Liver (tissue), 3 donors: Measurements from ENCODE around the gene ROBO2.

Experiments used
- ATF3 ChIP-seq: IDR thresholded peaks from 2 replicates; pipeline ENCODE4 v1.6.1; 2016; ENCODE audit warnings: antibody characterized with exemption
- CTCF ChIP-seq: fragments of 150-350 bp; IDR thresholded peaks from 2 replicates; pipeline ENCODE4 v1.5.1; 2017; ENCODE audit warnings: improper control_type of control experiment, low read depth, low read length; ENCODE audit not compliant: missing input control
- FOXA1 ChIP-seq: IDR thresholded peaks from 2 replicates; pipeline ENCODE4 v1.6.1; 2016; ENCODE audit warnings: antibody characterized with exemption
- GABPA ChIP-seq, 2 donors: IDR thresholded peaks in 1 of 2; conservative IDR thresholded peaks in 1 of 2; 2 replicates each; pipeline ENCODE4 v1.6.1; 2016; ENCODE audit warnings: antibody characterized with exemption in 2 of 2, mild to moderate bottlenecking in 1 of 2, moderate library complexity in 1 of 2
- YY1 ChIP-seq: IDR thresholded peaks from 2 replicates; pipeline ENCODE4 v1.6.1; 2016; ENCODE audit warnings: antibody characterized with exemption, mild to moderate bottlenecking
- donor health status: healthy.
- donor health status: healthy.

- TF ChIP-seq ATF3 (no peak), CTCF (no peak), FOXA1 (no peak), GABPA (IDR thresholded peaks at IDR 0.05 in 1 of 2, conservative IDR thresholded peaks at IDR 0.05 in 1 of 2) (no peak), YY1 (no peak)
Measured at GRCh38 chr3:77546246-77546645, 506.3 kb downstream of the ROBO2 start.
